Middle frontal gyrus (tissue), 1 donor: ENCODE data around the gene RAI1.

Source experiments
- DNase-seq: peaks from one replicate; pipeline ENCODE4 v3.0.0-alpha.2; 2015; ENCODE audit warnings: low spot score; ENCODE audit errors: extremely low spot score

The RAI1 gene

DNA sequence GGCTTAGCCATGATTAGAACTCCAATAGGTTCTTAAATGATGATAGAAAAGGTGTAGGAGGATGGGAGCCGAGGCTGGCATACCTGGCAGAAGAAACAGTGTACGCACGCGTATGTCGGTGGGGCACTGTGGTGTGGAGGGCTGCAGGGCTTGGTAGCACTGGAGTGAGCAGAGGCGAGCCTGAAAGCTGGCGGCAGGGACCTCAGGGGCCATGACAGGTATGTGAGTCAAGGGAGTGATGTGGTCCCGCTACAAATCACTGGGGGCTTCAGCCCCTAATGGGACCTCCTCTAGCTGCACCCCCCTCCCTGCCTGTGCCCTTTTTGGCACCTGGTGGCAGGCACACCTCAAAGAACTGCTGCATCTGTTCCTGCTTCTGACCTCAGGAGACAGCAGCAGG, 67.3 kb downstream of the RAI1 start:
- no peak for DNase-seq

DNA sequence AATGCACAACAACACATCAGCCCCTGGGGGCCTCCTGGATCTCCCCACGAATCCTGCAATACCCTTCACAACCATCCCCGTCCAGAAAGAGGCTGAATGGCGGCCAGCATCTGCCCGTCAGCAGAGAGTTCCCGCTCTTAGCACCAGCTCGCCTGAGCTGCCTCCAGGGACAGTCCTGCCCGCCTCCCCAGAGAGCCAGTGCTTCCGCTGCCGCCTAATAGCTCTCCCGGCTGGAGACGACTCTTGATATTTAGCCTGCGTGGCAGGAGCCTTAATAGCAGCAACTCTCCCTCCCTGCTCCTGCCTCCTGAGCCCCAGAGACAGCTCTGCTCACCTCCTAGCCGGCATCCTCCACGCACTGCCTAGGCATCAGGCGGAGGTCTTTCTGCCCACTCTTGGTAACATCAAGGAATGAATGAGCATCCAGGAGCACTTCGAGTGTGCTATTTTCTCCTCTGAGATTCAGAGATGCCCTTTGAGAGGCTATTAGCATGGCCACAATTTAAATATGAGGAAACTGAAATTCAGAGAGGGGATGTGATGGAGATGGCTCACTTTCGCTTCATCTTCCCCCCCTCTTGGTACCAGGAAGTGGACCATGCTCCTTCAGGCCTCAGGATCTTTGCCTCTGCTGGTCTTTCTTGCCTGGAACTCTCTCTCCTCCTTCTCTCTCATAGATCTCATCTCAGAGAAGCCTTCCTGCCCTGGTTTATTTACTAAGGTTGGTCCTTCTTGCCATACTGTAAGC, 67.9 kb downstream of the RAI1 start:
- no peak for DNase-seq

DNA sequence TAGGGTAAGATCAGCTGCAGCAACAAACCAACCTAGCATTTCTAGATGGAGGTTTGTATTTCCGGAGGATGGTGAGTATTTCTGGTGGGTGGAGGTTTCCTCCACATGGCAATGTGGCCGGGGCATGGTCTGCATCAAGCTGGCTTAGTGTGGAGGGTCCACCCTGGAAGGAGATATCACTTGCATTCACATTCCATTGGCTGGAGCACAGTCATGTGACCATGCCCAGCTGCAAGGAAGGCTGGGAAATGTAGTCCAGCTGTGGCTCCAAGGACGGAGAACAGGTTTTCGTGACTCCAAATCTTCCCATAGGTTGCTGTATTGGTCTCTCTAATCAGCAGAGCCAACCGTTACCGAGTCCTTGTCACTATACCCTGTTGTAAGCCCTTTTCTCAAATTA, 68.7 kb downstream of the RAI1 start:
- no peak for DNase-seq

DNA sequence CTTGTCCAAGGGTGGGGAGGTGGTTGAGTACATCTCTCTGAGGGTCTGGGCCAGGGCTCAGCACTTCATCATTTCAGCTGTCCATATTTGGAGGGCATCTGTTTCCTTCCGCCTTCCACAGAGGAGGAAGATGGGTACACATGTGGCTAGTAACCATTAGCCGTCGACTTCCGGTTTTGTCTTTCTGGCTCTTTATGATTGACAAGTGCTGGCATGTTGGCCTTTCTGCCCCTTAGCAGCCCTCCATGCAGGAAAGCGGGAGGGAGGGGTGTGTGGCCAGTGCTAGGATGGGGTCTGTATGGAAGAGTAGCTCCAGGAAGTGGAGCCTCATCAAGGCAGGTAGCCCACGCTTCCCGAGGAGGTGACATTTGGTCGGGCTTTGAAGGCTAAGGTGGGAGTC, 69.6 kb downstream of the RAI1 start:
- DNase-seq = no peak

DNA sequence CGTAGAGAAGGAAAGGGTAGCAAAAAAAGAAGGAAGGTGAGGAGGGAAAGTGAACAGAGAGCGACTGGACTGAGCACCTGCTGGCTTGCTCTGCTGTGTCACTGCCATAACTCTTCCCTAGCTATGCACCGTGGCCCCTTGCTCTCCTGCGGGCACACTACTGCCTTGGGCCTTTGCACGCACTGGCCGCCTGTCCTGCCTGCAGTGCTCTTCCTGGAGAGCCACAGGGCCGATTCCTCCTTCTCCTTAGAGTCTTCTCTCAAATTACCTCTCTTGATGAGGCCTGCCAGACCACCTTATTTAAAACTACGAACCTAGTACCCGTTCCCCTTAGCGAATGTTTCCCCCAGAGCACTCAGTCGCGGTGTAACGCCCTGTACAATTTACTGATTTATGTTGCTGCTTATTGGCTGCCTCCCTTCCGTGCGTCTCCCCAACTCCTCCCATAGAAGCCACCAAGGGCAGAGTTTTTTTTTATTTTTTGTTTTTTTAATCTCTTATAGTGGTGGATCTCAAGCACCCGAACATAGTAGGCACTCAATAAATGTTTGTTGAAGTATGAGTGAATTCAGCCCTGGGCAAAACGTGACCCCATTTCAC, 70.3 kb downstream of the RAI1 start:
- DNase-seq = no peak

DNA sequence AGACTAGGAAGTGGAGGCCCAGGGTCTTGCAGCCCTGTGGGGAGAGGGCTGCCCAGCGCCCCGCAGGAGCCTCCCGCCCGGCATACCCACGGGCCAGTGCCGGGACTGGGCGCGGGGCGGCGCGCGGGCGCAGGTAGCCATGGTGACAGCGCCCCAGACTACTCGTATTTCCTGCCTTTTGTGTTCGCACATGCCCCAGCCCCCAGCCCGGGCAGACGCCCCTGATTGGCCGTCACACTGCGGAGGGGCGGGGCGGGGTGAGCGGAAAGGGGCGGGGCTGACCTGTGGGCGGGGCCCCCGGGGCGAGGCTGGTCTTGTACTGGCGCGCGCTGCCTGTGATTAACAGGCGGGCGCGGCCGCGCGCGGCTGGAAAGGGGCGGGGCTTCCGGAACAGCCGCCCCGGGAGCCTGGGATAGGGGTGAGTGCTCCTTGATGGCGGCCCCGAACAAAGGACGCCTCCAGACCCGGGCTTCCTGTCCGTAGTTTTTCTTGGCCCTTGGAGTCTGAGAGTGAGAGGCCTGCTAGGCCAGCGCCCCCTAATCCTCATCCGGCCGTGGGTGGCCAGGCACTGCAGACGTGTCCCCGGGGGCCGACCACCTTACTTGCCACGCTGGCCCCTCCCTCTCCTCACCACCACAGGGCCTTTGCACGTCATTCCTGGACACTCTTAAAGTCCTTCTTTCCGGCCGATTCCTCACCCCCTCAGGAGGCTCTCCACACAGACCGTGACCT, 71.0 kb downstream of the RAI1 start:
- peak; percentile 66 for DNase-seq

DNA sequence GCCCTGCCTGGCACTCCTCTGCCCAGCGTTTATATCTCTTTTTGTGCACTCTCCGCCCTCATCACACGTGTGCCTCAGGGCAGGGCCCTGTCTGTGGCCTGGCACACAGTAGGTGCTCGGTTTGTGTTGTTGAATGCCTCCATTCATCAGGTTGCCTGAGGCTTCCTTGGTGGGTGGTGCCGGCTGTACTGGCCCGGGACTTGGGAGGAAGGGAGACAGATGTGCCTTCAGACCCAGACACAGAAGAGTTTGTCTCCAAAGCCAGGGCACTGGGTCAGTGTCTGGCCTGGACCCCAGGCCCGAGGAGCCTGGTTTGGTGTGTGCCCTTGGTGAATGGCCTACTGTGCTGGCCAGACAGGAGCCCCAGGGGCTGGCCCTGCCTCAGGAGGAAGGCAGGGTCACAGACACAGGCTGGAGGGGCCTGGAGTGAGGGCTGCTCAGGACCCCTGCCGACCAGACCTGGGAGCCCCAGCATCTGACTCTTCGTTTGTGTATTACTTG, 71.6 kb downstream of the RAI1 start:
- no peak for DNase-seq

DNA sequence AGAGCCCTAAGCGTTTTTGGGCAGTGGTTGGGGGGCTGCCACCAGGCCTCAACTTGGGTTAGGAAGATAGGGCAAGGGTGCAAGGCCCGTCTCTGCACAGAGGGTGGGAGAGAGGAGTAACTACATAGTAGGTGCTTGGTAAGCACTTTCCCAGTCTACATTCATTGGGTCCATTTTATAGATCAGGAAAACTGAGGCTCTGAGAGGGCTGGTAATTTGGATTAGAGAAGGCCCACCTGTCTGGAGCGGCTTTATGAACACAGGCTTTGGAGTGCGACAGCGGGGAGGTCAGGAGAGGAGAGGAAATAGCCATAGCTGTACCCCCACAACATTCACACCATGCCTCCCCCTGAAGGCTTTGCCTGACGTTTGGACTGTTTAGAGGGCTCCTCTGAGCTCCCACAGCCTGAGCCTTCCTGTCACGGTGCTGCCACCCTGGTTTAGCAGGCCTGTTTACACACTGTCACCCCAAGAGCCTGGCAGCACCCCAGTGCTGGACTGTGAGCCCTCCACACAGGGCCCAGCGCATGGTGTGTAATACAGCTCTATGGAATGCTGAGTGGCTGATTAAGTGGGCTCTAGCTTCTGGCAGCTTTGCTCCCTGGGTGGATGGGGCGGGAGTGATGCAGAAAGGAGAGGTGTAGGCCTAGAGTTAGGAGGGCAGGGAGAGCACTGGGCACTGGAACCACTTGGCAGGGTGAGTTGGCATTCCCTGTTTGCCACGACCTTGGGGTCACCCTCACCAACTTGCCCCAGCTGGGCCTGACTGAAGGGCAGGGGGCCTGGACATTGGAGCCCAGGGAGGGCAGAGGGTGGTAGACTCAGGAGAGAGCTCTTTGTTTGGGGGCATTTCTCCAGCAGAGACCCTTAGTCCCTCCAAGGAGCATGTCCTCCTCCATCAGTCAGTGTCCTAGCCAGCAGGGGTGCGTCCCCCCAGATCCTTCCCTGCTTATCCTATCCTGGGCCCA, 73.7 kb downstream of the RAI1 start:
- DNase-seq = no peak

DNA sequence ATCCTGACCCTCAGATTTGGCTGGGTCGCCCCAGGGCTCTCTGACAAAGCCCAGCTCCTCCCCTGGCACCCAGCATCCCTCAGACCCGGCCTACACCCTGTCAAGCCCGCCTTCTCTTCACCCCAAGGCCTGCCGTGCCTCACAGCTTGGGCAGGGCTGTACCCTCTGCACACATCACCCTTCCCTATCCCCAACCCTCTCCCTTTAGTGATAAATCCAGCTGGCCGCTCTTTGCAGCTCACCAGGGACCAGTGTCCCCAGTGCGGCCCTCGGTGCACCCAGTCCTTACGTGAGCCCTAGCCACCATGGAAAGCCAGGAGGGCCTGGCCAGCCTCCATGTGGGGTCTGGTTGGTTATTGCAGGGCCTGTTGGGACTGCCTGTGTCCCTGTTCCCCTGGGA, 74.5 kb downstream of the RAI1 start:
- no peak for DNase-seq

DNA sequence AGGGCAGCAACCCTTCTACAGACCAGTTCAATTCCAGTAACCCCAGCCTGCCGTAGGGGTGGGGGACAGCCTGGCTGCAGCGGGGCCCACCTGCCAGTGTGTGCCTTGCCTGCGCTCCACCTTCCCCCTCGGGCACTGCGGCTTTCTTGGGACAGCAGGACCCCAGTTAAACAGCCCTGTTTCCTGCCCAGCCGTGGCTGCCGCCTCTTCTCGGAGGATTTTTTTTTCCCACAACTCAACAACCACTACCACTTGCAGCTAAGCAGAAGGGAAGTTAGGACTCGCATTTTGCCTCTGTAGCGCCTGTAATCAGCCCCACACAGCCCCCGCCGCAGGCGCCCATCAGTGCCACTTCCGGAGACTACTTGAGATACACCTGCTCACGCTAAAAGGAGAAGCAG, 76.1 kb downstream of the RAI1 start:
- DNase-seq = no peak

DNA sequence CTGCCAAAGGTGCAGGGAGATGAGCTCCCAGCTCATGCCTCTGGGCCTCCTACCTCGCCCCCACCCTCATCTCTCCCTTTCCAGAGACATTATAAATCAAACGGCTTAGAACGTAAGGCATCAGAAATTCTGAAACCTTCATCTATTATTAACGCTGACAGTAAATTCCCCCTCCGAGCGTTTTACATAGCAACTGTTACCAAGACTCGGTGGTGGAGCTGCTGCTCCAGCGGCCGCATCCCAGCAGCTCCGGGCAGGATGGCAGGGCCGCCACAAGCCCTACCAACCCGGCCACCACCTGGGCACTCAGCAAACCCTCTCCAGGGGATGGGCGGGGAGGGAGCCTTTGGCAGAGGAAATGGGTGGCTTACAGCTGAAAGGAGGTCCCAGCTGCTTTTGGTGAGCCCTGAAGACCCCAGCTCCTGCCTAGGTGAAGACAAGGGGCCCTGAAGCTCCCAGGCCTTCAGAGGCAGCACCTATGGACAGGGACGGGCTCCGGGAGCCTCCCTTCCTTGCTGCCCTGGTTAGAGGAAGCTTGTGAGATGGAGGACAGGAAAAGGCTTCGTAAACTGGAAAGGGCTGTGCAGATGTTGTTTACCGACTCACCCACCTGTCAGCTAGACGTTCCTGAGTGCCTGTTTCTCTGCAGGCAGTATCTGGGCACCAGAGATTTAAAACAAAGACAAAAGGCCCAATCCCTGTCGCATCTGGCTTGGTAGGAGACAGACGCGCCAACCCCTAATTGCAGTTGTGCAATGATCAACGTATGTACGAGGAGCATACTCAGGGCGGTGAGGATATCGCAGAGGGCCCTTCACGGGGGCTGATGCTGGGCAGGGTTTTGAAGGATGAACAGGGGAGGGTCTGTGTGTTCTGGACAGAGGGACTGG, 76.9 kb downstream of the RAI1 start:
- no peak for DNase-seq

DNA sequence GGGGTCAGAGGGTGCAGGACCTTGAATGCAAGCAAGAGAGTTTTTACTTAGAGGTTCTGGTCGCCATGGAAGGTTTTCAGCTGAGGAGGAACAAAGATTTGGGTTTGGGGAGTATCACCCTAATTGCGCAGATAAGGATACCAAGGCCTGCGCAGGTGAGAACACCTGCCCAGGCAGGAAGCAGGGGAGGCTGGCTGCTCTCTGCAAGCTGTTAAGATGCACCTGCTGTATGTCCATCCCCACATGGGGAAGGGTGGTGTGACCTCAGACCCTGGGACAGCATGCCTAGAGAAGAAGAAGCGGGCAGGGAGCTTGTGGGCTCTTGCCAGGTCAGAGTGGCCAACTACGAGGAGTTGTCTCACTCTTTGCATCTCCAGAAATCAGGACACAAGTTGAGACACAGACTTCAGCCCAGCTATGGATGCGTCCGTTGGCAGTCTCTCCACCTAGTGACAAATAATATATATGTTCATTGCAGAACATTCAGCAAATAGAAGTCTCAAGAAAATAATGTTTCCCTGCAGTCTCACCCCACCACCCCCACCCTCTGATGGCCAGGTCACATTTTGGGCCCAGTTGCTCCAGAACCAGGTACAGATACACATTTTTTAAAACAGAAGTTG, 77.8 kb downstream of the RAI1 start:
- DNase-seq = no peak

DNA sequence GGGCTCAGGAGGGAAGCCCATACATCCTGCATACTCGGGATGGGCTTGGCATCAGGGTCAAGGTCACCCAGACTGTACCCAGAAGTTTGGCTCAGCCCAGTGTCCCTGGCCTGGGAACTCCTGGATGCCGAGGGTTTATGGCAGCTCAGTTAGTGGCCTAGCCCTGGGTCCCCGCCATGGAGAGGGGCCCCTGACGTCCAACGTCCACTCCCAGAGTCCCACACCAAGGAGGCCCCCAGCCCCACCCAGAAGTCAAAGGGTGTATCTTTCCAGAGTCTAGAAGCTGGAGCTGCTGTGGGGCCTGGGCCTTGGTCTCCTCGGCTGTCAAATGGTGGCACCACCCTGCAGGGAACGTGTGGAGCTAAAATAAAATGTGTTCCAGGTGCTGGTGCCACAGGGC, 79.1 kb downstream of the RAI1 start:
- no peak for DNase-seq

DNA sequence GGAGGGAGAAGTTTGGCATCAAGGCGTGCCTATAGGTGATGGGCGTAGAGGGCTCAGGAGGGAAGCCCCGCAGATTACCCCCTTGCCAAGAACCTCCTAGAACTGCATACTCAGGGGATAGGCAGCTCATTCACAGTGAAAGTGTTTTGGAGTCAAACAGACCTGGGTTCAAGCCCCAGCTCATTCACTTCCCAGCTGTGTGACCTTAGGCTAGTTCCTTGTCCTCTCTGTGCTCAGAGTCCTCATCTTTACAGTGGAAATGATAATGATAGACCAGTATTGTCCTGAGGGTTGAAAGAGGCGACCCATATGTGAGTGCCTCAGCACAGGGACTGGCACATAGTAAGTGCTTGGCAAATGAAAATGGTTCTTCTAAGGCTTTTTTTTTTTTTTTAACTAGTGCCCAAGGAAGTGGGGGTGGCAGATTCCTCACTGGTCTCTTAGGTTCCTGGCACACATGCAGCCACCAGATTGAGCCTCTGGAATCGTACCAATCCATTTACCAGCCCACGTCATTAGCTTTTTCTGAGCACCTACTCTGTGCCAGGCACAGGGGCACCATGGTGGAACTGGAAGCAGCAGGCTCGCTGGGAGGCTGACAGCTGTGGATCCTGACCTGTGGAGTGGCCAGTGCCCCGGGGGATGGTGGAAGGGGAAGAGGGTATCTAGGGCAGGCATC, 79.8 kb downstream of the RAI1 start:
- DNase-seq = no peak

DNA sequence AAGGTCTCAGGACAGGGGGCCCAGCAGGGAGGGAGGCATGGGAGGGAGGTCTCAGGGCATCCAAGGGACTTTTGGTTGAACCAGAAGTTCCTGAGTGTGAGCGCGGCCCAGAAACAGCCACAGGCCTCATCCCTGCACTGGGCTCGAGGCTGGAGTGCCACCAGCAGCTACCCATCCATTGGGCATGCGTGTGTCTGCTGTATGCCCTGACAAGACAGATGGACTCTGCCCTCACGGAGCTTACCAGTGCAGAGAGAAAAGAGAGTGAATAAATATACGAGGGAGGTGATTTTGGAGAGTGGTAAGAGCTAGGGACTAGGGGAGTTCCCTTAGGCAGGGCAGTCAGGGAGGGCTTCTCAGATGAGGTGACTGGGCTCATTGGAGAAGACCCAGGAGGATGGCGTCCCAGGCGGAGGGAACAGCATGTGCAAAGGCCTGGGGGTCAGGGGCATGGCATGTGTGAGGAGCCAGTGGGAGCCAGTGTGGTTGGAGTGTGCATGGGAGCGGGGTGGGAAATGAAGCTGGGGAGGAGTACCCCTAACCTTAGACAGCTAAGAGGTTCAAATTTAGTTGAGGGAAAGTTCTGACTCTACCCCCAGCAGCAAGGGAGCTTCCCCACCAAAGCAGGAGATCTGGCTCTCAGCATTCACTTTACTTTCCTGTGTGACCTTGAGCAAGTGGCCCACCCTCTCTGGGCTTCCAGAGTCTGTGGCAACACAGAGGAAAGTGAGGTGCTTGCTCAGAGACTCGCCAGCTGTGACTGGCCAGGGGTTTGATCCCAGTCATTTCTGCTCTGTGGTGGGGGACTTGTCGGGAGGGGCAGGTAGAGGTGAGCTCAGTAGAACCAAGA, 80.9 kb downstream of the RAI1 start:
- DNase-seq = no peak

DNA sequence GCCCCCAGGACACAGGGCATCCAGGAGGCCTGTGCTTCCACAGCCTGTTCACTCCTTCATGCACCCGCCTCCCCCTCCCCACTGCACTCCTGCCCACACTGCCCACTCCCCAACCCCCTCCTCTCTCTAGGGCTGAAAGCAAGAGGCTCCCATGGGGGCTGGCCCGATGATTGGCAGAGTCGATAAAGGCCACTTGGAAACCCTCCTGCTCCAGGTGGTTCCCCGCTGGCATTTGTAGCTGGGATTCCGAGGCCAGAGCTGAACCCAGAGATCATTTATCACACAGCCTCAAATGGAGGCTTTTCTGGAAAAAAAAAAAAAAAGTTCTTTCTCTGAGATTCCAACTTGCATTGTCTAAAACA, 81.5 kb downstream of the RAI1 start:
- DNase-seq = no peak

DNA sequence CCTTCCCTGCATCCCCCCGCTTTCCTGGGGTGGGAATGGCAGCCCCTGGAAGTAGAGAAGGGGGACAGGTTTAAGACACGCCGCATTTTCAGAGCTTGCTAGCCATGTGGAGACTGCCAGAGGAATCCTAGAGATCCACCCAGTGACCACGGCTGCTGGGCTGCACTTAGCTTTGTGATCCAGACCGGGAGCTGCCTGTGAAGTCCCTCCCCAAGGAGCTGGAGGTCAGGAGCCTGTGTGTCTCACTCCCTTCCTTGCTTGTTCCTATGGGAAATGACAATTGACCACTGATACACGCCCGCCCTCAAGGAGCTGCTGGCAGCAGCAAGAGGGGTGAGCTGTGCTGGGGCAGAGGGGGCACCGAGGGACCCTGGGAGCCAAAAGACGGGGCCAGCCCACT, 81.9 kb downstream of the RAI1 start:
- DNase-seq = no peak

DNA sequence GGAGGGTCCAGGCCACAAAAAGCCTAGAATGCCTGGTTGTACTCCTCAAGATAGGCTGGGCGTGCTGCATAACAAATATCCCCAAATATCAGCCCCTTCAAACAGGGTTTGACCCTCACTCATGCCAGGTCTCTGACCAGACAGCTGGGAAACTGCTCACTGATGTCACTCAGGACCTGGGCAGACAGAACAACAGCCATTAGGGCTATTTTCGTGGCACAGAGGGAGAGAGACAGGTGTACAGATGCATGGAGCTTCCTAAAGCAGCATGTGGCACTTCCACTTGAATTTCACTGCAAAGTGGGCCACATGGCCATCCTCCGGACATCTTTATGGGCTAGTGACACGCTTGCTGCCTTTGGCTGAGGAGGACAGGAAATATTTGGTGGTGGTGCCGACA, 82.5 kb downstream of the RAI1 start:
- no peak for DNase-seq
